K562 (cell line): ENCODE data around the gene NRG3. TPM values are rescaled to one million over a fixed set of nuclear protein-coding genes. Genes with fewer than 3 reads are reported as not detected.

Source experiments
- ATAC-seq: fragments of 200-7000 bp; cut with Tn5 transposase; 3 replicates; pipeline ENCODE4 v1.9.1; 2020; ENCODE audit warnings: moderate library complexity
- BruUV-seq: library from RNA; stranded (reverse); fragments of 400-500 nt; replicated peaks from 2 replicates; lab custom pipeline; 2021; lab: Mats Ljungman, UMichigan
- CTCF ChIA-PET: fragments of 300-600 bp; formaldehyde crosslinking; extraction: SDS; loops from one replicate; lab custom pipeline; 2021; ENCODE audit warnings: low intra/inter-chr PET ratio; lab: Yijun Ruan, JAX
- POLR2A ChIA-PET: fragments of 300-600, 350-650 bp; sonication (Branson Sonifier 250); formaldehyde crosslinking; extraction: SDS; loops from one replicate; lab custom pipeline; 2021; ENCODE audit warnings: antibody characterized with exemption, inconsistent platforms; lab: Yijun Ruan, JAX
- DNase-seq, 4 experiments: peaks; one replicate each; pipeline versions ENCODE4 v3.0.0 to v3.0.0-alpha.2; 2011 to 2018; ENCODE audit warnings: low spot score in 3 of 4, mixed read lengths in 3 of 4; ENCODE audit errors: extremely low read depth in 1 of 4
- FAIRE-seq: peaks from 2 replicates; lab custom pipeline; 2011; peaks lifted over from hg19 to GRCh38; lab: Jason Lieb, UNC
- H2AFZ ChIP-seq: 2 replicates; pipeline ENCODE4 v1.6.0; 2011; ENCODE audit warnings: low read depth, low read length, control low read depth, inconsistent platforms
- H3K27ac ChIP-seq: fragments of 200-600 bp; 3 replicates; pipeline ENCODE4 v1.8.0; 2011; ENCODE audit warnings: low read depth, mild to moderate bottlenecking, control low read depth, inconsistent platforms, low read length, moderate library complexity, mixed read lengths; ENCODE audit errors: extremely low read depth
- H3K27me3 ChIP-seq, 2 experiments: fragments of 300-600 bp in 1 of 2; 2 replicates in 1 of 2; 3 replicates in 1 of 2; pipeline versions ENCODE4 v1.6.0 to v1.8.0; 2011; ENCODE audit warnings: inconsistent platforms in 2 of 2, low read length in 2 of 2, mild to moderate bottlenecking in 1 of 2, mixed read lengths in 1 of 2, moderate library complexity in 1 of 2; ENCODE audit not compliant: control insufficient read depth in 2 of 2, insufficient read depth in 2 of 2
- H3K36me3 ChIP-seq: fragments of 300-600 bp; 3 replicates; pipeline ENCODE4 v1.8.0; 2011; ENCODE audit warnings: mild to moderate bottlenecking, low read length, inconsistent platforms; ENCODE audit not compliant: control insufficient read depth, insufficient read depth
- H3K4me1 ChIP-seq, 2 experiments: fragments of 200-600 bp in 1 of 2; replicated peaks in 1 of 2; 2 replicates in 1 of 2; 3 replicates in 1 of 2; pipeline versions ENCODE4 v1.5.1 to v1.8.0; 2011; ENCODE audit warnings: inconsistent platforms in 2 of 2, low read length in 2 of 2, mild to moderate bottlenecking in 1 of 2, mixed read lengths in 1 of 2, moderate library complexity in 1 of 2; ENCODE audit not compliant: control insufficient read depth in 2 of 2, insufficient read depth in 2 of 2
- H3K4me2 ChIP-seq: 2 replicates; pipeline ENCODE4 v1.6.1; 2011; ENCODE audit warnings: low read length, control low read depth, inconsistent platforms, mixed read lengths; ENCODE audit not compliant: insufficient read depth
- H3K4me3 ChIP-seq: fragments of 200-600 bp; sonication (generic), shearing (Covaris generic); 2 replicates; pipeline ENCODE4 v1.5.1; 2016; ENCODE audit warnings: control low read depth, inconsistent platforms
- H3K79me2 ChIP-seq: fragments of 200-600 bp; 3 replicates; pipeline ENCODE4 v1.8.0; 2011; ENCODE audit warnings: low read length, inconsistent platforms; ENCODE audit not compliant: control insufficient read depth, insufficient read depth
- H3K9ac ChIP-seq, 2 experiments: 2 replicates each; pipeline versions ENCODE4 v1.6.0 to v1.6.1; 2011; ENCODE audit warnings: low read depth in 2 of 2, low read length in 2 of 2, control low read depth in 1 of 2, inconsistent platforms in 1 of 2, mild to moderate bottlenecking in 1 of 2, mixed read lengths in 1 of 2; ENCODE audit not compliant: insufficient read depth in 1 of 2
- H3K9me1 ChIP-seq: one replicate; pipeline ENCODE4 v1.6.0; 2011; ENCODE audit warnings: inconsistent platforms, mild to moderate bottlenecking, low read length, moderate library complexity; ENCODE audit not compliant: control insufficient read depth, insufficient read depth
- H3K9me3 ChIP-seq: replicated peaks from 2 replicates; pipeline ENCODE4 v1.5.1; 2011; ENCODE audit warnings: low read depth, low read length, inconsistent platforms; ENCODE audit not compliant: control insufficient read depth, insufficient read depth
- H4K20me1 ChIP-seq: replicated peaks from 2 replicates; pipeline ENCODE4 v1.6.1; 2011; ENCODE audit warnings: low read length, inconsistent platforms, mixed read lengths; ENCODE audit not compliant: control insufficient read depth, insufficient read depth
- BRF2 ChIP-seq: IDR thresholded peaks from 3 replicates; pipeline ENCODE4 v1.6.1; 2011; ENCODE audit warnings: borderline replicate concordance, mild to moderate bottlenecking; ENCODE audit not compliant: insufficient read length, insufficient read depth
- CEBPG ChIP-seq, 3 experiments: fragments of 200-800 bp in 1 of 3; sonication (Bioruptor generic) in 1 of 3; sonication (generic) in 1 of 3; formaldehyde crosslinking in 1 of 3; IDR thresholded peaks in 2 of 3; conservative IDR thresholded peaks in 1 of 3; 2 replicates each; pipeline versions ENCODE4 v1.6.1 to v1.8.0; 2016 to 2022; ENCODE audit warnings: missing compliant biosample characterization in 2 of 3, missing genetic modification characterization in 2 of 3, mild to moderate bottlenecking in 1 of 3, missing genetic modification reagents in 1 of 3
- CTBP1 ChIP-seq: fragments of 450-650 bp; IDR thresholded peaks from 2 replicates; pipeline ENCODE4 v1.6.1; 2016; ENCODE audit warnings: borderline replicate concordance
- KDM2B ChIP-seq: fragments of 250-450 bp; sonication (Bioruptor Pico); IDR thresholded peaks from 2 replicates; pipeline ENCODE4 v1.8.0; 2021; ENCODE audit warnings: mild to moderate bottlenecking, moderate library complexity
- MIER1 ChIP-seq: fragments of 450-650 bp; IDR thresholded peaks from 2 replicates; pipeline ENCODE4 v1.6.1; 2016; ENCODE audit warnings: antibody characterized with exemption, mild to moderate bottlenecking, low read depth
- NR4A1 ChIP-seq, 2 experiments: fragments of 250-450 bp in 1 of 2; fragments of 450-650 bp in 1 of 2; sonication (Bioruptor Pico) in 1 of 2; IDR thresholded peaks; 2 replicates each; pipeline versions ENCODE4 v1.4.0 to v1.6.1; 2016 to 2020; ENCODE audit warnings: mild to moderate bottlenecking in 2 of 2, missing compliant biosample characterization in 1 of 2, missing genetic modification characterization in 1 of 2, moderate library complexity in 1 of 2
- ZNF140 ChIP-seq: fragments of 250-450 bp; sonication (Bioruptor Pico); IDR thresholded peaks from 2 replicates; pipeline ENCODE4 v1.8.0; 2021; ENCODE audit warnings: moderate library complexity, mild to moderate bottlenecking, inconsistent platforms
- WGBS: fragments of 100-300 bp; shearing (Covaris generic); methylation state at CpG from one replicate; pipeline ENCODE4 v1.1.6; 2016; ENCODE audit warnings: low coverage, mixed read lengths; ENCODE audit not compliant: insufficient coverage; ENCODE audit errors: missing lambda C conversion rate; 5-methylcytosine and 5-hydroxymethylcytosine counted together
- in situ Hi-C: fragments of 300-500 bp; cut with MboI; formaldehyde crosslinking; loops from 4 replicates; pipeline ENCODE4 v1.15.0; 2018; ENCODE audit warnings: inconsistent platforms, mixed read lengths
- intact Hi-C: fragments of 100-400 bp; cut with micrococcal nuclease; formaldehyde crosslinking; loops from 2 replicates; pipeline ENCODE4 v1.14.2; 2022
- polyA plus RNA-seq, 8 experiments: library from polyadenylated mRNA; depleted of rRNA in 4 of 8; stranded (reverse) in 5 of 8; unstranded in 3 of 8; fragments of >200 nt; fragmentation: Nextera tagmentation in 2 of 8; fragmentation: Illumina TruSeq in 1 of 8; extraction: Ambion mirVana in 2 of 8; extraction: Trizol in 1 of 8; gene quantifications; 2 replicates each; pipeline versions ENCODE4 v1.2.1 to v1.2.3, GENCODE V29; 2011 to 2014; ENCODE audit warnings: inconsistent platforms in 1 of 8, missing spikeins in 1 of 8
- total RNA-seq, 7 experiments: library from RNA; depleted of rRNA in 6 of 7; stranded (reverse); fragments of >200 nt in 6 of 7; fragmentation: Illumina TruSeq in 2 of 7; extraction: Trizol in 2 of 7; gene quantifications; 2 replicates each; pipeline versions ENCODE4 v1.2.1 to v1.2.3, GENCODE V29; 2011 to 2021; ENCODE audit warnings: low replicate concordance in 1 of 7
- TF ChIP-seq, protein P1 (sequence below): fragments of 450-650 bp; IDR thresholded peaks from 2 replicates; pipeline ENCODE4 v1.6.1; 2018; ENCODE audit not compliant: partially characterized antibody

NRG3 gene
- total and polyA plus RNA-seq, 9 of the 15 experiments (the other 6 are each of a cell fraction or from before 2014, with no cell fraction given): not detected

GRCh38 chr10:82865366-82865765 is 990.4 kb downstream of the NRG3 start (continued):
- TF ChIP-seq KDM2B (CRISPR knock-in tag): no peak

DNA sequence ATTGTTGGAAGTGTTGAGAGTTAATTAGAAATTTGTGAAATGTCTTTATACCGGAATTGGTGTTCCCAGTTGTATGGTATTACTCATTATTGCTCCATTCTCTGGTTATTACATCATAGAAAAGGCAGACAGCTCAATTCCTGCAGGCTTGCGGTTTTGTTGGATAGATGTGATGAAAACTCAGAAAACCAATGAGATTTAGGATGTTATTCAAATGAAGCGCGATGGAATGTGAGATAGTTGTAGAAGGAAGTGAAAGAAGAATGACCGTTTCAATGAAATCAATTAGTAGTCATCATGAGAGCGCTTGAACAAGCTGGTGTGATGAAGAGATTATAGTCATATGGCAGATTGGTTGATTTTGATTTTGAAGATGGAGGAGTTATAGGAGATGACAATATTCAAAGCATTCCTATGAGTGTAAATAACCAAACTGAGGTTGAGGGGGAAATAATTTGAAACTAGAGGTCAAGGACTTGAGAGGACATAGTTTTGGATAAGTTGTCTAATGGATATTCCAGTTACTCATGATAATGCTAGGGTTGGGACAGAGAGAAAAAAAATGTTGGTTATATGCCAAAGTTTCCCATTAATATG is 991.5 kb downstream of the NRG3 start:
- no peak for FAIRE-seq
- intact Hi-C loops: no loop called here

GRCh38 chr10:82867056-82867455 is 992.1 kb downstream of the NRG3 start:
- POLR2A ChIA-PET: no interaction called here
- no peaks in the 10 kb centered on the region for H4K20me1 ChIP-seq
- in situ Hi-C loops (no loop called here), intact Hi-C loops (no loop called here)
- FAIRE-seq: no peak
- no peak overlapping the region for H2AFZ ChIP-seq
- H3K4me2 ChIP-seq: no peak overlapping the region
- no peaks in the 10 kb centered on the region for H3K27me3 ChIP-seq
- BruUV-seq: no TSS peak
- no peak overlapping the region for H3K27ac ChIP-seq
- no peak for DNase-seq
- H3K79me2 ChIP-seq: no peaks in the 10 kb centered on the region
- CTCF ChIA-PET: no interaction called here
- H3K4me1 ChIP-seq: no peaks in the 10 kb centered on the region
- H3K9me1 ChIP-seq: no peaks in the 10 kb centered on the region
- H3K4me3 ChIP-seq: no peak overlapping the region
- ATAC-seq: no peak
- H3K36me3 ChIP-seq: no peaks in the 10 kb centered on the region
- 0% methylated on average over 3 of the region's 3 CpGs for WGBS
- no peaks in the 10 kb centered on the region for H3K9me3 ChIP-seq
- no peak overlapping the region for H3K9ac ChIP-seq
- TF ChIP-seq MIER1 (no peak), CTBP1 (no peak), BRF2 (no peak), ZNF140 (CRISPR knock-in tag) (no peak)
- TF ChIP-seq, protein P1, sequence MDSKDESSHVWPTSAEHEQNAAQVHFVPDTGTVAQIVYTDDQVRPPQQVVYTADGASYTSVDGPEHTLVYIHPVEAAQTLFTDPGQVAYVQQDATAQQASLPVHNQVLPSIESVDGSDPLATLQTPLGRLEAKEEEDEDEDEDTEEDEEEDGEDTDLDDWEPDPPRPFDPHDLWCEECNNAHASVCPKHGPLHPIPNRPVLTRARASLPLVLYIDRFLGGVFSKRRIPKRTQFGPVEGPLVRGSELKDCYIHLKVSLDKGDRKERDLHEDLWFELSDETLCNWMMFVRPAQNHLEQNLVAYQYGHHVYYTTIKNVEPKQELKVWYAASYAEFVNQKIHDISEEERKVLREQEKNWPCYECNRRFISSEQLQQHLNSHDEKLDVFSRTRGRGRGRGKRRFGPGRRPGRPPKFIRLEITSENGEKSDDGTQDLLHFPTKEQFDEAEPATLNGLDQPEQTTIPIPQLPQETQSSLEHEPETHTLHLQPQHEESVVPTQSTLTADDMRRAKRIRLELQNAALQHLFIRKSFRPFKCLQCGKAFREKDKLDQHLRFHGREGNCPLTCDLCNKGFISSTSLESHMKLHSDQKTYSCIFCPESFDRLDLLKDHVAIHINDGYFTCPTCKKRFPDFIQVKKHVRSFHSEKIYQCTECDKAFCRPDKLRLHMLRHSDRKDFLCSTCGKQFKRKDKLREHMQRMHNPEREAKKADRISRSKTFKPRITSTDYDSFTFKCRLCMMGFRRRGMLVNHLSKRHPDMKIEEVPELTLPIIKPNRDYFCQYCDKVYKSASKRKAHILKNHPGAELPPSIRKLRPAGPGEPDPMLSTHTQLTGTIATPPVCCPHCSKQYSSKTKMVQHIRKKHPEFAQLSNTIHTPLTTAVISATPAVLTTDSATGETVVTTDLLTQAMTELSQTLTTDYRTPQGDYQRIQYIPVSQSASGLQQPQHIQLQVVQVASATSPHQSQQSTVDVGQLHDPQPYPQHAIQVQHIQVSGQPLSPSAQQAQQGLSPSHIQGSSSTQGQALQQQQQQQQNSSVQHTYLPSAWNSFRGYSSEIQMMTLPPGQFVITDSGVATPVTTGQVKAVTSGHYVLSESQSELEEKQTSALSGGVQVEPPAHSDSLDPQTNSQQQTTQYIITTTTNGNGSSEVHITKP: no peak

More for the DNA sequence above, 991.5 kb downstream of the NRG3 start:
- CTCF ChIA-PET: no interaction called here
- TF ChIP-seq CEBPG (CRISPR knock-in tag; IDR thresholded peaks at IDR 0.05) (no peak), CEBPG (tag; conservative IDR thresholded peaks at IDR 0.05 in 1 of 2, IDR thresholded peaks at IDR 0.05 in 1 of 2) (0 out of 4 replicates have a peak, but pooled peaks of 1 of the 2 experiments have one; percentile 31), NR4A1 (CRISPR knock-in tag; IDR thresholded peaks at IDR 0.05) (no peak), NR4A1 (tag; IDR thresholded peaks at IDR 0.05) (no peak)
- TF ChIP-seq, all 486 proteins: peak for 1
- H3K9me1 ChIP-seq: no peaks in the 10 kb centered on the region
- no peaks in the 10 kb centered on the region for H3K9me3 ChIP-seq
- DNase-seq (no peak), ATAC-seq (no peak)
- in situ Hi-C loops: no loop called here
- no peak overlapping the region for H3K4me2 ChIP-seq
- no peak overlapping the region for H3K27ac ChIP-seq
- no peak overlapping the region for H3K9ac ChIP-seq
- H3K79me2 ChIP-seq: no peaks in the 10 kb centered on the region
- no peaks in the 10 kb centered on the region for H3K36me3 ChIP-seq
- POLR2A ChIA-PET: no interaction called here
- no peaks in the 10 kb centered on the region for H3K27me3 ChIP-seq
- H2AFZ ChIP-seq: no peak overlapping the region
- H3K4me1 ChIP-seq: no peaks in the 10 kb centered on the region
- under 1% methylated on average over 6 of the region's 6 CpGs for WGBS
- H3K4me3 ChIP-seq: no peak overlapping the region
- BruUV-seq: no TSS peak
- H4K20me1 ChIP-seq: no peaks in the 10 kb centered on the region
